Loucy (cell line): Measurements from ENCODE around the gene KLHDC8A.

Source experiments
- EZH2phosphoT487 ChIP-seq: fragments of 200-600 bp; IDR thresholded peaks from 2 replicates; pipeline ENCODE4 v1.6.1; 2018; ENCODE audit warnings: antibody characterized with exemption, mild to moderate bottlenecking, moderate library complexity, borderline replicate concordance
- TF ChIP-seq, protein P1 (sequence below): fragments of 200-600 bp; sonication (generic); conservative IDR thresholded peaks from 2 replicates; pipeline ENCODE4 v1.5.1; 2014; ENCODE audit warnings: mild to moderate bottlenecking, antibody characterized with exemption, low read length

GRCh38 chr1:205321162-205321958, 35.4 kb downstream of the KLHDC8A start, which contains the start of gene NUAK2:
- TF ChIP-seq, protein P1, sequence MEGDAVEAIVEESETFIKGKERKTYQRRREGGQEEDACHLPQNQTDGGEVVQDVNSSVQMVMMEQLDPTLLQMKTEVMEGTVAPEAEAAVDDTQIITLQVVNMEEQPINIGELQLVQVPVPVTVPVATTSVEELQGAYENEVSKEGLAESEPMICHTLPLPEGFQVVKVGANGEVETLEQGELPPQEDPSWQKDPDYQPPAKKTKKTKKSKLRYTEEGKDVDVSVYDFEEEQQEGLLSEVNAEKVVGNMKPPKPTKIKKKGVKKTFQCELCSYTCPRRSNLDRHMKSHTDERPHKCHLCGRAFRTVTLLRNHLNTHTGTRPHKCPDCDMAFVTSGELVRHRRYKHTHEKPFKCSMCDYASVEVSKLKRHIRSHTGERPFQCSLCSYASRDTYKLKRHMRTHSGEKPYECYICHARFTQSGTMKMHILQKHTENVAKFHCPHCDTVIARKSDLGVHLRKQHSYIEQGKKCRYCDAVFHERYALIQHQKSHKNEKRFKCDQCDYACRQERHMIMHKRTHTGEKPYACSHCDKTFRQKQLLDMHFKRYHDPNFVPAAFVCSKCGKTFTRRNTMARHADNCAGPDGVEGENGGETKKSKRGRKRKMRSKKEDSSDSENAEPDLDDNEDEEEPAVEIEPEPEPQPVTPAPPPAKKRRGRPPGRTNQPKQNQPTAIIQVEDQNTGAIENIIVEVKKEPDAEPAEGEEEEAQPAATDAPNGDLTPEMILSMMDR = peak; percentile 37
- no peak for TF ChIP-seq EZH2phosphoT487
